SK-N-MC (cell line): ENCODE data around the gene SPACA1.
"Not testable (repeated sequence)": the region's sequence is repeated elsewhere in the genome, so short reads cannot be mapped to it uniquely, and the experiment has no call there.

Experiments
- DNase-seq: peaks from one replicate; pipeline ENCODE4 v3.0.0-alpha.2; 2011; ENCODE audit warnings: low read depth, low spot score
- H3K27ac ChIP-seq: fragments of 200-600 bp; sonication (generic); 2 replicates; pipeline ENCODE4 v1.5.1; 2016; ENCODE audit warnings: mixed run types
- H3K36me3 ChIP-seq: fragments of 200-600 bp; sonication (generic); 2 replicates; pipeline ENCODE4 v1.6.1; 2017; ENCODE audit warnings: antibody characterized with exemption, low read length, mixed read lengths; ENCODE audit not compliant: insufficient read depth
- H3K4me3 ChIP-seq: fragments of 200-600 bp; sonication (generic); 2 replicates; pipeline ENCODE4 v1.5.1; 2016
- H3K9ac ChIP-seq: fragments of 200-600 bp; sonication (generic); 2 replicates; pipeline ENCODE4 v1.8.0; 2017; ENCODE audit warnings: mixed run types, mixed read lengths; ENCODE audit not compliant: insufficient read length
- H3K9me3 ChIP-seq: fragments of 200-600 bp; sonication (generic); 2 replicates; pipeline ENCODE4 v1.6.1; 2017; ENCODE audit warnings: low read depth, mild to moderate bottlenecking, antibody characterized with exemption, low read length, moderate library complexity, mixed read lengths
- EZH2 ChIP-seq: fragments of 200-600 bp; sonication (generic); IDR thresholded peaks from one replicate; pipeline ENCODE4 v1.6.1; 2017; ENCODE audit warnings: antibody characterized with exemption
- FOXP2 ChIP-seq: optimal IDR thresholded peaks from 2 replicates; pipeline ENCODE3; 2011; ENCODE audit warnings: mild to moderate bottlenecking, moderate library complexity; ENCODE audit not compliant: insufficient read depth; ENCODE audit errors: extremely low read length, control extremely low read depth
- POLR2AphosphoS5 ChIP-seq: IDR thresholded peaks from 2 replicates; pipeline ENCODE4 v1.6.1; 2012; ENCODE audit warnings: mild to moderate bottlenecking, low read depth, low read length, borderline replicate concordance

The SPACA1 gene

DNA sequence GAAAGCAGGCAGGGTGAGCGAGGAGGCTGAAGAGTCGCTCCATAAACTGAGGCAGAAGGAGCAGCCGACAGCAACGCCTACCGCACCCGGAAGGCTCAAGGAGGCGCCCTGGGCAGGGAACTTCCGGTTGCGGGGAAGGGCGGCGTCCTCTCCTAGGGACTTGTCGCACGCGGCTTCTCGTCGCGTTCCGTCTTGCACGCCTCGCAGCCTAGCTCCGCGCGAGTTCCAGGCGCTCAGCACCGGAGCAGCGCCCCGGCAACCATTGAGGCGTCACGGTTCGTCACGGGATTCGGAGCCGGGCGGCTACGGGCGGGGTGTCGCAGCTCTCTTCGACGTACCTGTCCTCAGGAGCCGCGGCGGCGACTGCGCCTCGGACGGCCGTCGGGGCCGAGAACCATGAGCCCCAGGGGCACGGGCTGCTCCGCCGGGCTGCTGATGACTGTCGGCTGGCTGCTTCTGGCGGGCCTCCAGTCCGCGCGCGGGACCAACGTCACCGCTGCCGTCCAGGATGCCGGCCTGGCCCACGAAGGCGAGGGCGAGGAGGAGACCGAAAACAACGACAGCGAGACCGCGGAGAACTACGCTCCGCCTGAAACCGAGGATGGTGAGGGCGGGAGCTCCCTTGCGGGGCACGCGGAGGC, at the start of gene SPACA1:
Gene SPACA1 (plus strand): TSS at position 332 of the 641 bp plus-strand sequence. CDS start 65 bp downstream, at position 397.
- DNase-seq: no peak
- H3K4me3 ChIP-seq: no peak within 1 kb of the TSS

GRCh38 chr6:88000713-88001112, 46.9 kb upstream of the SPACA1 start:
- H3K4me3 ChIP-seq: no peak overlapping the region
- H3K9me3 ChIP-seq: no peaks in the 10 kb centered on the region
- no peak overlapping the region for H3K27ac ChIP-seq
- DNase-seq: no peak
- no peak overlapping the region for H3K9ac ChIP-seq
- TF ChIP-seq POLR2AphosphoS5: no peak
- no peak for TF ChIP-seq EZH2
- no peak for TF ChIP-seq FOXP2
- H3K36me3 ChIP-seq: no peaks in the 10 kb centered on the region

More for the DNA sequence above, at the start of gene SPACA1:
- Histone ChIP-seq H3K36me3 (no peaks in the 10 kb centered on the region), H3K27ac (no peak within 1 kb of the TSS), H3K9me3 (no peaks in the 10 kb centered on the region), H3K9ac (no peak within 1 kb of the TSS)
- no peak for TF ChIP-seq POLR2AphosphoS5
- TF ChIP-seq EZH2: no peak

DNA sequence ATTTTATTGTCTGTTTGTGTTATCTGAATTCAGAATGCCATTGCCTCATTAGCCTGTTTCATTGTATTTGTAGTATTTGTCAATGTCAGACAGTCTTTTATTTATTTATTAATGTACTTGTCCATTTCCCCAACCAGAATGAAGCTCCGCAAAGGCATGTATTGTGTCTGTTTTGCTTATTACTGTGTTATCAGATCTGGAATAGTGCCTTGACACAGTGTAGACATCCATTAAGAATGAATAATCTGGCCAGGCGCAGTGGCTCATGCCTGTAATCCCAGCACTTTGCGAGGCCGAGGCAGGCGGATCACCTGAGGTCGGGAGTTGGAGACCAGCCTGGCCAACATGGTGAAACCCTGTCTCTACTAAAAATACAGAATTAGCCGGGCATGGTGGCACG, 46.4 kb upstream of the SPACA1 start:
- not testable (repeated sequence) for H3K9me3 ChIP-seq, H3K27ac ChIP-seq, DNase-seq, H3K9ac ChIP-seq, H3K4me3 ChIP-seq, H3K36me3 ChIP-seq

- Histone ChIP-seq H3K4me3 (no peak overlapping the region), H3K36me3 (no peaks in the 10 kb centered on the region), H3K9ac (no peak overlapping the region), H3K9me3 (no peaks in the 10 kb centered on the region), H3K27ac (no peak overlapping the region)
- TF ChIP-seq FOXP2: no peak
- no peak for TF ChIP-seq POLR2AphosphoS5
- TF ChIP-seq EZH2: no peak
- DNase-seq: no peak
These were observed 42.9 kb upstream of the SPACA1 start for GRCh38 chr6:88004707-88005106.

DNA sequence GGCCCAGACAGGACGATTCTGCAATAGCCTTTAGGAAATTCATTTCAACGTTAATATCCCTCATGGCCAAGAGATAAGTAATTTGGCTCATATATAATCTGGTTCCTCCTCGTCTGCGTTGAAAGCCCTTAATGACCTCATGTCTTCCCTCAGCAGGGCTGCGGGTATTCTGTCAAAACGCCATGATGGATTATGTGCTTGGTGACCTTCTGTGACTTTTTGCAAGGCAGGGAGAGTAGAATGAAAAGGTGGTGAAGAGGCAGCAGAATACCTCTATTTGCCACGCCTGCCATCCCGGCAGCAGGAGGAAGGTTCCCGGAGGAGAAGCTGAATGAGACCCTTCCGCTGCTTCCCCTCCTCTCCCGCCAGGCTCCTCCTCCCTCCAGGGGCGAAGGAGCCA, 41.1 kb upstream of the SPACA1 start:
- TF ChIP-seq FOXP2 (no peak), POLR2AphosphoS5 (no peak), EZH2 (no peak)
- no peak overlapping the region for H3K27ac ChIP-seq
- no peaks in the 10 kb centered on the region for H3K36me3 ChIP-seq
- no peaks in the 10 kb centered on the region for H3K9me3 ChIP-seq
- H3K9ac ChIP-seq: no peak overlapping the region
- no peak overlapping the region for H3K4me3 ChIP-seq
- no peak for DNase-seq

- TF ChIP-seq EZH2: no peak
- TF ChIP-seq FOXP2: no peak
- no peak for TF ChIP-seq POLR2AphosphoS5
- Histone ChIP-seq H3K36me3 (no peaks in the 10 kb centered on the region), H3K27ac (no peak overlapping the region), H3K9ac (no peak overlapping the region), H3K4me3 (no peak overlapping the region), H3K9me3 (no peaks in the 10 kb centered on the region)
- DNase-seq: no peak
These were observed 39.2 kb upstream of the SPACA1 start for GRCh38 chr6:88008411-88008810.

DNA sequence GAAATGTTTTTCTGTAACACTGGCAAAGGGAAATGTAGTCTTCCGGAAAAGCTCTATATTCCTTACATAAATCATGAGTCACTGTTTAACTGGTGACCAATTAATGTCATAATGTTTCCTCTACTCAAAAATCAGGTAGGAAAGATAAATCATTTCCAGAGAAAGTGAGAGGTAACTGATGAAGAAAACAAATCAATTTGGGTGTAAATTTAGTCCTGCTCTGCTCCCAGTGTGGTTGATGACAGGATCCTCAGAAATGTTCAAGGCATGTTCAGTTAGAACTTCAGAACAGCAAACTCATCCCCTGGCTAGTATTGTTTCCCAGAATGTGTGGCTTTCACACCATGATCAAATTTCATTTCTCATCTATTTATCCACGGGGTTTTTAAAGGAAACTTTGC, 38.8 kb upstream of the SPACA1 start:
- TF ChIP-seq FOXP2: no peak
- no peak for TF ChIP-seq EZH2
- no peak for TF ChIP-seq POLR2AphosphoS5
- Histone ChIP-seq H3K9ac (no peak overlapping the region), H3K36me3 (no peaks in the 10 kb centered on the region), H3K4me3 (no peak overlapping the region), H3K9me3 (no peaks in the 10 kb centered on the region), H3K27ac (no peak overlapping the region)
- DNase-seq: no peak

DNA sequence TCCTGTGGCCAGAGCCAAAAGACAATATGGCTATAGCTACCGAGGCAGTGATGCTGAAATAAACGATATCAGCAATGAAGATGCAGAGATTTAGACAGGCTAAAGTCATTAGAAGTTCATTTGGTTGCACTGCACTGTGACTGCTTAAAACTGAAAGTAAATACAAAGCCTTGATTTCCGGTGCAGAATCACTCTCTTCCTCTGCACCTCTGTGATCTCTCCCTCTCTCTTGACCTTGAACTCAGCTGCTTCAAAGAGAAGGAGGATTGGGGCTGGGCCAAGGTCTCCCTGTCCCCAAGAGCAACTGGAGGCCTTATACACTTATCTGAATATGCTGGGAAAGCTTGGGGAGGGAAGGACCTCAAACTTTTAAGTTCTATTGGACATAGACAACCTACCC, 34.6 kb upstream of the SPACA1 start:
- H3K9me3 ChIP-seq: no peaks in the 10 kb centered on the region
- H3K4me3 ChIP-seq: no peak overlapping the region
- no peak overlapping the region for H3K27ac ChIP-seq
- no peak for DNase-seq
- H3K9ac ChIP-seq: no peak overlapping the region
- TF ChIP-seq POLR2AphosphoS5: no peak
- no peak for TF ChIP-seq EZH2
- TF ChIP-seq FOXP2: no peak
- H3K36me3 ChIP-seq: no peaks in the 10 kb centered on the region

DNA sequence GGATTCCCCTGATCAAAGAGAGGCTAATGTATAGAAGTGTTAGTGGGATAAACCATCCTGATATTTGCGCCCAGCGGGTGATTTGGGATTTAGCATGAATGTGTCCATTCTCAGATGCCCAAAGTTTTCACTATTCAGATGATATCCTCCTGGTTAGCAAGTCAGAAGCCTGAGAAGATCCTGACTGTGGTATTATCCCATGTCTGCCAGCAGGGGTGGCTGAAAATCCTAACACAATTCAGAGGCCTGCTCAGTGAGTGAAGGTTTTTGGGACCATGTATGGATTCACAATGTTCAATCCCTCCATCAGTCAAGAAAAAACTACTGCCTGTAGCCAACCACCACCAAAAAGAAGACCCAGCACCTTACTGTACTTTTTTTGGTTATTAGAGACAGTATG, 34.1 kb upstream of the SPACA1 start:
- Histone ChIP-seq H3K9me3 (no peaks in the 10 kb centered on the region), H3K27ac (no peak overlapping the region), H3K36me3 (no peaks in the 10 kb centered on the region), H3K9ac (no peak overlapping the region), H3K4me3 (no peak overlapping the region)
- DNase-seq: no peak
- no peak for TF ChIP-seq POLR2AphosphoS5
- TF ChIP-seq FOXP2: no peak
- TF ChIP-seq EZH2: no peak
